ENCODE measurements around the gene ZNF436.

DNA sequence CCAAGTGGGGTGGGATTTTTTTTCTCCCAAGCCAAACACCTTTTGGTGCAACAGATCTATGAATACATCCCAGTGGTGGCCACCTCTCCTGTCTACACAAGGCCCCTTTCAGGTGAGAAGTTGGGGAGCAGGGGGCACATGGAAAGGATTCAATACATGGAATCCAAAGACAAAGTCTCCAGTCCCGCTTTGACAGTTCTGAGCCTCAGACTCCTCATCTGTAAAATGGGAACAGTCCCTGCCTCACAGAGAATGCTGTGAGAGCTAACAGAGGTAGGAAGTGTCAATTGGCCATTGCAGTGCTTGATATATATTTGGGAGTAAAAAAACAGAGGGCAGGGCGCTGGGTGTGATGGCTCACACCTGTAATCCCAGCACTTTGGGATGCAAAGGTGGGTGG lies 26.7 kb upstream of the ZNF436 start:
- TF ChIP-seq, protein P1, sequence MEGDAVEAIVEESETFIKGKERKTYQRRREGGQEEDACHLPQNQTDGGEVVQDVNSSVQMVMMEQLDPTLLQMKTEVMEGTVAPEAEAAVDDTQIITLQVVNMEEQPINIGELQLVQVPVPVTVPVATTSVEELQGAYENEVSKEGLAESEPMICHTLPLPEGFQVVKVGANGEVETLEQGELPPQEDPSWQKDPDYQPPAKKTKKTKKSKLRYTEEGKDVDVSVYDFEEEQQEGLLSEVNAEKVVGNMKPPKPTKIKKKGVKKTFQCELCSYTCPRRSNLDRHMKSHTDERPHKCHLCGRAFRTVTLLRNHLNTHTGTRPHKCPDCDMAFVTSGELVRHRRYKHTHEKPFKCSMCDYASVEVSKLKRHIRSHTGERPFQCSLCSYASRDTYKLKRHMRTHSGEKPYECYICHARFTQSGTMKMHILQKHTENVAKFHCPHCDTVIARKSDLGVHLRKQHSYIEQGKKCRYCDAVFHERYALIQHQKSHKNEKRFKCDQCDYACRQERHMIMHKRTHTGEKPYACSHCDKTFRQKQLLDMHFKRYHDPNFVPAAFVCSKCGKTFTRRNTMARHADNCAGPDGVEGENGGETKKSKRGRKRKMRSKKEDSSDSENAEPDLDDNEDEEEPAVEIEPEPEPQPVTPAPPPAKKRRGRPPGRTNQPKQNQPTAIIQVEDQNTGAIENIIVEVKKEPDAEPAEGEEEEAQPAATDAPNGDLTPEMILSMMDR (IDR thresholded peaks at IDR 0.05; ENCODE audit: low read length): no peak
- no peak for TF ChIP-seq EZH2 (IDR thresholded peaks at IDR 0.05; ENCODE audit: borderline replicate concordance, low read length)

Data from OCI-LY1 (cell line).